Upper lobe of left lung (tissue), 4 donors: Measurements from ENCODE around the gene ABHD14A.

Experiments used
- CTCF ChIP-seq, 6 experiments: fragments of 450-650 bp in 4 of 6; fragments of 200-600 bp in 2 of 6; sonication (generic) in 2 of 6; IDR thresholded peaks; one replicate each; pipeline ENCODE4 v1.5.1; 2016 to 2019; ENCODE audit warnings: antibody characterized with exemption in 6 of 6
- EP300 ChIP-seq, 4 donors: sonication (generic); formaldehyde crosslinking; IDR thresholded peaks; one replicate each; pipeline ENCODE4 v1.5.1; 2017; ENCODE audit warnings: antibody characterized with exemption in 4 of 4, control low read depth in 2 of 4
- POLR2A ChIP-seq, 4 donors: fragments of 450-650 bp; IDR thresholded peaks; one replicate each; pipeline ENCODE4 v1.5.1; 2016 to 2017; ENCODE audit warnings: antibody characterized with exemption in 4 of 4, mild to moderate bottlenecking in 2 of 4

GRCh38 chr3:51954713-51955112, 20.2 kb upstream of the ABHD14A start:
- TF ChIP-seq POLR2A (IDR thresholded peaks at IDR 0.05), result no peak
- TF ChIP-seq CTCF (IDR thresholded peaks at IDR 0.05), result no peak
- no peak for TF ChIP-seq EP300 (IDR thresholded peaks at IDR 0.05)
